Testis (tissue), 2 donors: ENCODE results near the gene SOCS7.

ENCODE experiments used
- POLR2A ChIP-seq: fragments of 450-650 bp; IDR thresholded peaks from one replicate; pipeline ENCODE4 v1.6.1; 2017; ENCODE audit warnings: antibody characterized with exemption, mild to moderate bottlenecking, moderate library complexity
- TF ChIP-seq, protein P1 (sequence below), 3 experiments: fragments of 450-650 bp in 2 of 3; fragments of 200-600 bp in 1 of 3; sonication (generic) in 1 of 3; IDR thresholded peaks; one replicate each; pipeline ENCODE4 v1.5.1; 2016 to 2019; ENCODE audit warnings: antibody characterized with exemption in 3 of 3, mild to moderate bottlenecking in 2 of 3, moderate library complexity in 1 of 3

DNA sequence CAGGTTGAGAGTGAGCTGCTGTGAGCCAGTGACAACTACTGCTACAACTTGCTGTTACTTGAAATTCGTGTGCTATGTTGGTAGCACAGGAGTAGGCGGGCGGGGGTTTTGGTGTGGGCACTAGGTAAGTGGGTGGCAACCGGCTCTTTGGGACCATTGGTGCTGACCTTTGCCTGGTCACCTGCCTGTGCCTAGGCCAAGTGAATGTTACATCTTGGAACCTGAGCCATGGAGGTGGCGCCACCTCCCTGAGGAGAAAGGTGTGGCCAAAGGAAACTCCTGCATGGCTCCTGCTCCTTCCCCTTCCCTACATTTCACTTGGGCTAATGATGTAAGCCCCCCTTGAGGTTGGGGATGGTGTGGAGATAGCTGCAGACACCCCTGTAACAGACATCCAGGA, 51.3 kb downstream of the SOCS7 start:
- TF ChIP-seq POLR2A: no peak
- TF ChIP-seq, protein P1, sequence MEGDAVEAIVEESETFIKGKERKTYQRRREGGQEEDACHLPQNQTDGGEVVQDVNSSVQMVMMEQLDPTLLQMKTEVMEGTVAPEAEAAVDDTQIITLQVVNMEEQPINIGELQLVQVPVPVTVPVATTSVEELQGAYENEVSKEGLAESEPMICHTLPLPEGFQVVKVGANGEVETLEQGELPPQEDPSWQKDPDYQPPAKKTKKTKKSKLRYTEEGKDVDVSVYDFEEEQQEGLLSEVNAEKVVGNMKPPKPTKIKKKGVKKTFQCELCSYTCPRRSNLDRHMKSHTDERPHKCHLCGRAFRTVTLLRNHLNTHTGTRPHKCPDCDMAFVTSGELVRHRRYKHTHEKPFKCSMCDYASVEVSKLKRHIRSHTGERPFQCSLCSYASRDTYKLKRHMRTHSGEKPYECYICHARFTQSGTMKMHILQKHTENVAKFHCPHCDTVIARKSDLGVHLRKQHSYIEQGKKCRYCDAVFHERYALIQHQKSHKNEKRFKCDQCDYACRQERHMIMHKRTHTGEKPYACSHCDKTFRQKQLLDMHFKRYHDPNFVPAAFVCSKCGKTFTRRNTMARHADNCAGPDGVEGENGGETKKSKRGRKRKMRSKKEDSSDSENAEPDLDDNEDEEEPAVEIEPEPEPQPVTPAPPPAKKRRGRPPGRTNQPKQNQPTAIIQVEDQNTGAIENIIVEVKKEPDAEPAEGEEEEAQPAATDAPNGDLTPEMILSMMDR (IDR thresholded peaks at IDR 0.05): no peak
